ENCODE data around the gene TNIK.

TNIK gene

GRCh38 chr3:171157980-171158379 lies 302.2 kb downstream of the TNIK start:
- Histone ChIP-seq H3K79me2 (ENCODE audit: insufficient read depth, low read depth) (no peaks in the 10 kb centered on the region), H3K9ac (no peak overlapping the region), H3K27me3 (ENCODE audit: insufficient read depth, low read depth) (no peaks in the 10 kb centered on the region), H2AFZ (ENCODE audit: low read depth) (no peak overlapping the region), H3K36me3 (ENCODE audit: insufficient read depth) (no peaks in the 10 kb centered on the region), H3K4me3 (IDR thresholded peaks at IDR 0.05; ENCODE audit: insufficient read depth, low read depth, low read length) (no peak overlapping the region), H3K27ac (no peak overlapping the region), H4K20me1 (ENCODE audit: insufficient read depth) (no peaks in the 10 kb centered on the region), H3K4me1 (ENCODE audit: low read depth, poor library complexity, severe bottlenecking) (no peaks in the 10 kb centered on the region), H3K4me2 (no peak overlapping the region)
- no peak for TF ChIP-seq CTCF (conservative IDR thresholded peaks at IDR 0.05; ENCODE audit: low read depth, low read length)

GRCh38 chr3:171157286-171157685 lies 302.9 kb downstream of the TNIK start:
- Histone ChIP-seq H4K20me1 (ENCODE audit: insufficient read depth) (no peaks in the 10 kb centered on the region), H3K4me1 (ENCODE audit: low read depth, poor library complexity, severe bottlenecking) (no peaks in the 10 kb centered on the region), H2AFZ (ENCODE audit: low read depth) (no peak overlapping the region), H3K4me3 (IDR thresholded peaks at IDR 0.05; ENCODE audit: insufficient read depth, low read depth, low read length) (no peak overlapping the region), H3K4me2 (no peak overlapping the region), H3K36me3 (ENCODE audit: insufficient read depth) (no peaks in the 10 kb centered on the region), H3K9ac (no peak overlapping the region), H3K27me3 (ENCODE audit: insufficient read depth, low read depth) (no peaks in the 10 kb centered on the region), H3K79me2 (ENCODE audit: insufficient read depth, low read depth) (no peaks in the 10 kb centered on the region), H3K27ac (no peak overlapping the region)
- TF ChIP-seq CTCF (conservative IDR thresholded peaks at IDR 0.05; ENCODE audit: low read depth, low read length) = no peak

- Histone ChIP-seq H3K4me2 (no peak overlapping the region), H2AFZ (ENCODE audit: low read depth) (no peak overlapping the region), H3K27ac (no peak overlapping the region), H3K4me1 (ENCODE audit: low read depth, poor library complexity, severe bottlenecking) (no peaks in the 10 kb centered on the region), H3K9ac (no peak overlapping the region), H3K4me3 (IDR thresholded peaks at IDR 0.05; ENCODE audit: insufficient read depth, low read depth, low read length) (no peak overlapping the region), H3K27me3 (ENCODE audit: insufficient read depth, low read depth) (no peaks in the 10 kb centered on the region), H3K36me3 (ENCODE audit: insufficient read depth) (no peaks in the 10 kb centered on the region), H4K20me1 (ENCODE audit: insufficient read depth) (no peaks in the 10 kb centered on the region), H3K79me2 (ENCODE audit: insufficient read depth, low read depth) (no peaks in the 10 kb centered on the region)
- TF ChIP-seq CTCF (conservative IDR thresholded peaks at IDR 0.05; ENCODE audit: low read depth, low read length) = no peak
These were observed 303.7 kb downstream of the TNIK start for GRCh38 chr3:171156401-171157010.

- Histone ChIP-seq H3K27ac (no peak overlapping the region), H2AFZ (ENCODE audit: low read depth) (no peak overlapping the region), H3K4me2 (no peak overlapping the region), H4K20me1 (ENCODE audit: insufficient read depth) (no peaks in the 10 kb centered on the region), H3K9ac (no peak overlapping the region), H3K27me3 (ENCODE audit: insufficient read depth, low read depth) (no peaks in the 10 kb centered on the region), H3K36me3 (ENCODE audit: insufficient read depth) (no peaks in the 10 kb centered on the region), H3K79me2 (ENCODE audit: insufficient read depth, low read depth) (no peaks in the 10 kb centered on the region), H3K4me1 (ENCODE audit: low read depth, poor library complexity, severe bottlenecking) (no peaks in the 10 kb centered on the region), H3K4me3 (IDR thresholded peaks at IDR 0.05; ENCODE audit: insufficient read depth, low read depth, low read length) (no peak overlapping the region)
- no peak for TF ChIP-seq CTCF (conservative IDR thresholded peaks at IDR 0.05; ENCODE audit: low read depth, low read length)
These were observed 305.0 kb downstream of the TNIK start for GRCh38 chr3:171155122-171155700.
